Measurements from ENCODE around the gene CCDC121. TPM values are rescaled to one million over a fixed set of nuclear protein-coding genes. Genes with fewer than 3 reads are reported as not detected.

CCDC121 gene
- total and polyA plus RNA-seq, 10 of the 15 experiments (the other 5 are each of a cell fraction or from before 2014, with no cell fraction given), result 0.34 to 1.2 (median 0.63) TPM

DNA sequence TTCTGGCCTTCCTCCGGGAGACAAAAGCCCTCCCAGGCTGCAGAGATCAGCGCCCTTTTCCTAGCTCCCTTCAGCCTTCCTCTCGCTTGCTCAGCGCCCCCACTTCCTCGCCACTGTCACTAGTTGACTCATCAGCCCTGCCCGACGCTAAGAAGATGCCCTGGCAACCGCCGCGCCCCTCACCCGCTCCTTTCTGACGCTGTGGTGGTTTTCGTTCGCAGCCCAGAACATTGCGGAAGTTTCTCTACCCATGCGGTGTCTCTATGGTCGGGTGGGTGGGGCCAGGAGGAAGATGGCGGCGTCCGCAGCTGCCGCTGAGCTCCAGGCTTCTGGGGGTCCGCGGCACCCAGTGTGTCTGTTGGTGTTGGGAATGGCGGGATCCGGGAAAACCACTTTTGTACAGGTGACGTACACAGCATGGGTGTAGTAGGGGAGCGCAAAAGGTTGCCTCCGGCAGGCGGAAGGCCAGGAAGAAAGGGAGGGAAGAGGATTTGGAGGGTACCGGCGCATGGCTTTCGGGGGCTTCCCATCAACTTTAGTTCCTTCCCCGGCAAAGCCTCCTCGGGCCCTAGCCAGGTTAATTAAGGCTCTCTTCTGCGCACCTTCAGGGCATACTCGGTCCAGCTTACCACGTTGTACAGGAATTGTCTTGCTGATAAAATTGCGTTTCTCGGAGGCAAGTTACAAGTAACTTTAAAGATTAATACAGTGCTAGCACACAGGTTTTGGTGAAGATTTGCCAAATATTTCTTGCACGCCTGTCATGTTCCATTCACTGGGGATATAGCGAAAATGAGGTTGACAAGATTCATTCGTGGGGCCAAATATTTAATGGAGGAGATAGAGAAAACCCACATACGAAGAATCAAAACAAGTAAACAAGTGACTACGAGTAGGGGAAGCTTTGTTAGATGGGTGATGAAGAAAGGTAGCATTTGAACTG lies at the start of gene CCDC121, which contains the start of gene GPN1 (continued):
- peak; percentile 20; the same call in 1 of the 2 replicates for TF ChIP-seq TCF3 (IDR thresholded peaks at IDR 0.05; ENCODE audit: borderline replicate concordance, insufficient read depth, low read depth, low read length)
- TF ChIP-seq STAT3 (IDR thresholded peaks at IDR 0.05; ENCODE audit: low read depth, low read length), result no peak
- TF ChIP-seq KDM1A (IDR thresholded peaks at IDR 0.05; ENCODE audit: borderline replicate concordance), result no peak
- peak; percentile 58 for TF ChIP-seq MYC (IDR thresholded peaks at IDR 0.05; ENCODE audit: insufficient read depth, insufficient read length, insufficient replicate concordance, low read length, severe bottlenecking)
- TF ChIP-seq IKZF2 (IDR thresholded peaks at IDR 0.05), result peak; percentile 52 to 53; a peak in 3 of 4 replicates
- peak; percentile 68 for TF ChIP-seq MAX (IDR thresholded peaks at IDR 0.05; ENCODE audit: low read depth, low read length)
- TF ChIP-seq USF2 (IDR thresholded peaks at IDR 0.05; ENCODE audit: borderline replicate concordance, low read depth, low read length), result no peak
- TF ChIP-seq, protein P1, sequence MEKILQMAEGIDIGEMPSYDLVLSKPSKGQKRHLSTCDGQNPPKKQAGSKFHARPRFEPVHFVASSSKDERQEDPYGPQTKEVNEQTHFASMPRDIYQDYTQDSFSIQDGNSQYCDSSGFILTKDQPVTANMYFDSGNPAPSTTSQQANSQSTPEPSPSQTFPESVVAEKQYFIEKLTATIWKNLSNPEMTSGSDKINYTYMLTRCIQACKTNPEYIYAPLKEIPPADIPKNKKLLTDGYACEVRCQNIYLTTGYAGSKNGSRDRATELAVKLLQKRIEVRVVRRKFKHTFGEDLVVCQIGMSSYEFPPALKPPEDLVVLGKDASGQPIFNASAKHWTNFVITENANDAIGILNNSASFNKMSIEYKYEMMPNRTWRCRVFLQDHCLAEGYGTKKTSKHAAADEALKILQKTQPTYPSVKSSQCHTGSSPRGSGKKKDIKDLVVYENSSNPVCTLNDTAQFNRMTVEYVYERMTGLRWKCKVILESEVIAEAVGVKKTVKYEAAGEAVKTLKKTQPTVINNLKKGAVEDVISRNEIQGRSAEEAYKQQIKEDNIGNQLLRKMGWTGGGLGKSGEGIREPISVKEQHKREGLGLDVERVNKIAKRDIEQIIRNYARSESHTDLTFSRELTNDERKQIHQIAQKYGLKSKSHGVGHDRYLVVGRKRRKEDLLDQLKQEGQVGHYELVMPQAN (conservative IDR thresholded peaks at IDR 0.05), result peak; percentile 81
- peak; percentile 67; the same call in 1 of the 2 replicates for TF ChIP-seq SMAD5 (IDR thresholded peaks at IDR 0.05; ENCODE audit: low read depth)
- 0 out of 2 replicates have a peak, but pooled peaks have one; percentile 32 for TF ChIP-seq MTA2 (IDR thresholded peaks at IDR 0.05; ENCODE audit: low read depth)
- no peak for TF ChIP-seq NR2C1 (IDR thresholded peaks at IDR 0.05)
- TF ChIP-seq GABPA (IDR thresholded peaks at IDR 0.05; ENCODE audit: low read depth), result peak; percentile 88
- 0 out of 2 replicates have a peak, but pooled peaks have one; percentile 47 for TF ChIP-seq ASH2L (IDR thresholded peaks at IDR 0.05; ENCODE audit: borderline replicate concordance, low read depth)
- TF ChIP-seq CREB1 (IDR thresholded peaks at IDR 0.05; ENCODE audit: low read depth), result peak; percentile 91
- TF ChIP-seq, protein P2, sequence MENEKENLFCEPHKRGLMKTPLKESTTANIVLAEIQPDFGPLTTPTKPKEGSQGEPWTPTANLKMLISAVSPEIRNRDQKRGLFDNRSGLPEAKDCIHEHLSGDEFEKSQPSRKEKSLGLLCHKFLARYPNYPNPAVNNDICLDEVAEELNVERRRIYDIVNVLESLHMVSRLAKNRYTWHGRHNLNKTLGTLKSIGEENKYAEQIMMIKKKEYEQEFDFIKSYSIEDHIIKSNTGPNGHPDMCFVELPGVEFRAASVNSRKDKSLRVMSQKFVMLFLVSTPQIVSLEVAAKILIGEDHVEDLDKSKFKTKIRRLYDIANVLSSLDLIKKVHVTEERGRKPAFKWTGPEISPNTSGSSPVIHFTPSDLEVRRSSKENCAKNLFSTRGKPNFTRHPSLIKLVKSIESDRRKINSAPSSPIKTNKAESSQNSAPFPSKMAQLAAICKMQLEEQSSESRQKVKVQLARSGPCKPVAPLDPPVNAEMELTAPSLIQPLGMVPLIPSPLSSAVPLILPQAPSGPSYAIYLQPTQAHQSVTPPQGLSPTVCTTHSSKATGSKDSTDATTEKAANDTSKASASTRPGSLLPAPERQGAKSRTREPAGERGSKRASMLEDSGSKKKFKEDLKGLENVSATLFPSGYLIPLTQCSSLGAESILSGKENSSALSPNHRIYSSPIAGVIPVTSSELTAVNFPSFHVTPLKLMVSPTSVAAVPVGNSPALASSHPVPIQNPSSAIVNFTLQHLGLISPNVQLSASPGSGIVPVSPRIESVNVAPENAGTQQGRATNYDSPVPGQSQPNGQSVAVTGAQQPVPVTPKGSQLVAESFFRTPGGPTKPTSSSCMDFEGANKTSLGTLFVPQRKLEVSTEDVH (IDR thresholded peaks at IDR 0.05; ENCODE audit: low read depth, partially characterized antibody), result no peak
- peak in 1 of 2 experiments; percentile 23; a peak in 2 of 4 replicates for TF ChIP-seq ETV6 (conservative IDR thresholded peaks at IDR 0.05 in 1 of 2, IDR thresholded peaks at IDR 0.05 in 1 of 2; ENCODE audit: borderline replicate concordance in 1 of 2, low read depth in 1 of 2)
- no peak for TF ChIP-seq PBX3 (IDR thresholded peaks at IDR 0.05; ENCODE audit: insufficient replicate concordance, low read depth, low read length)
- TF ChIP-seq JUNB (IDR thresholded peaks at IDR 0.05), result peak; percentile 84
- TF ChIP-seq ZZZ3 (IDR thresholded peaks at IDR 0.05; ENCODE audit: control insufficient read depth, insufficient read length, low read depth), result no peak
- peak in 1 of 2 experiments; percentile 70; a peak in 1 of 4 replicates for TF ChIP-seq EP300 (IDR thresholded peaks at IDR 0.05; ENCODE audit: borderline replicate concordance in 1 of 2, control insufficient read depth in 1 of 2, low read depth in 2 of 2, low read length in 2 of 2)

Data from GM12878 (cell line).